GM12878 (cell line): ENCODE measurements around the gene FBXW8. TPM values are rescaled to one million over a fixed set of nuclear protein-coding genes. Genes with fewer than 3 reads are reported as not detected.

Experiments used
- CHD1 ChIP-seq: IDR thresholded peaks from 2 replicates; pipeline ENCODE4 v1.6.1; 2012; ENCODE audit warnings: low read depth, low read length, improper control_type of control experiment
- CHD4 ChIP-seq: fragments of 200-600 bp; sonication (generic); IDR thresholded peaks from 2 replicates; pipeline ENCODE4 v1.6.1; 2016; ENCODE audit warnings: mild to moderate bottlenecking
- CTCF ChIP-seq, 3 experiments: IDR thresholded peaks in 2 of 3; conservative IDR thresholded peaks in 1 of 3; 2 replicates each; pipeline ENCODE4 v1.5.1; 2011; ENCODE audit warnings: low read depth in 3 of 3, low read length in 3 of 3, mild to moderate bottlenecking in 3 of 3, control low read depth in 2 of 3, moderate library complexity in 2 of 3, inconsistent platforms in 1 of 3, mixed read lengths in 1 of 3; ENCODE audit not compliant: control insufficient read depth in 2 of 3, insufficient read depth in 1 of 3; ENCODE audit errors: extremely low read depth in 1 of 3
- E2F4 ChIP-seq: IDR thresholded peaks from 2 replicates; pipeline ENCODE4 v1.6.1; 2012; ENCODE audit warnings: low read depth, low read length, improper control_type of control experiment
- ETV6 ChIP-seq, 2 experiments: fragments of 450-650 bp in 1 of 2; IDR thresholded peaks in 1 of 2; conservative IDR thresholded peaks in 1 of 2; 2 replicates each; pipeline ENCODE4 v1.6.1; 2014; ENCODE audit warnings: antibody characterized with exemption in 1 of 2, borderline replicate concordance in 1 of 2, low read depth in 1 of 2, mild to moderate bottlenecking in 1 of 2, moderate library complexity in 1 of 2
- EZH2 ChIP-seq: IDR thresholded peaks from 2 replicates; pipeline ENCODE4 v1.6.1; 2012; ENCODE audit warnings: low read depth, mild to moderate bottlenecking, control low read depth, inconsistent platforms, low read length, borderline replicate concordance; ENCODE audit not compliant: control insufficient read depth
- IKZF1 ChIP-seq: fragments of 450-650 bp; conservative IDR thresholded peaks from 2 replicates; pipeline ENCODE4 v1.6.1; 2017; ENCODE audit warnings: antibody characterized with exemption, mild to moderate bottlenecking
- IKZF2 ChIP-seq, 2 experiments: fragments of 450-650 bp; IDR thresholded peaks; 2 replicates each; pipeline ENCODE4 v1.6.1; 2017; ENCODE audit warnings: mild to moderate bottlenecking in 2 of 2, moderate library complexity in 2 of 2
- JUND ChIP-seq: IDR thresholded peaks from 2 replicates; pipeline ENCODE4 v1.6.1; 2012; ENCODE audit warnings: low read depth, mild to moderate bottlenecking, low read length, improper control_type of control experiment, moderate library complexity
- MYB ChIP-seq: fragments of 150-350 bp; IDR thresholded peaks from 2 replicates; pipeline ENCODE4 v1.6.1; 2014; ENCODE audit warnings: mild to moderate bottlenecking, low read depth, low read length, borderline replicate concordance
- NRF1 ChIP-seq: conservative IDR thresholded peaks from 2 replicates; pipeline ENCODE4 v1.6.1; 2011; ENCODE audit warnings: mild to moderate bottlenecking, low read depth, low read length, improper control_type of control experiment
- PAX5 ChIP-seq: IDR thresholded peaks from 2 replicates; pipeline ENCODE4 v1.6.1; 2011; ENCODE audit warnings: low read depth, low read length, borderline replicate concordance
- POLR2AphosphoS2 ChIP-seq: IDR thresholded peaks from 2 replicates; pipeline ENCODE4 v1.6.1; 2011; ENCODE audit warnings: low read depth, mild to moderate bottlenecking, low read length, improper control_type of control experiment, moderate library complexity
- RELA ChIP-seq: fragments of 450-650 bp; IDR thresholded peaks from 2 replicates; pipeline ENCODE4 v1.8.0; 2014; ENCODE audit warnings: borderline replicate concordance; ENCODE audit not compliant: partially characterized antibody
- SMC3 ChIP-seq: IDR thresholded peaks from 2 replicates; pipeline ENCODE4 v1.6.1; 2011; ENCODE audit warnings: low read length, improper control_type of control experiment, borderline replicate concordance
- SPI1 ChIP-seq: IDR thresholded peaks from 2 replicates; pipeline ENCODE4 v1.6.1; 2011; ENCODE audit warnings: low read depth, mild to moderate bottlenecking, low read length, moderate library complexity, borderline replicate concordance; ENCODE audit not compliant: insufficient read depth
- STAT1 ChIP-seq: fragments of 450-650 bp; conservative IDR thresholded peaks from 2 replicates; pipeline ENCODE4 v1.6.1; 2014; ENCODE audit warnings: antibody characterized with exemption, mild to moderate bottlenecking
- polyA plus RNA-seq, 11 experiments: library from polyadenylated mRNA; depleted of rRNA in 4 of 11; unstranded in 6 of 11; stranded (reverse) in 5 of 11; fragments of >200 nt; fragmentation: Nextera tagmentation in 4 of 11; fragmentation: Illumina TruSeq in 1 of 11; extraction: Ambion mirVana in 4 of 11; extraction: Trizol in 1 of 11; gene quantifications; 1 replicate in 1 of 11; 2 replicates in 10 of 11; pipeline versions ENCODE4 v1.2.1 to v1.2.3, GENCODE V29; 2011 to 2016; ENCODE audit warnings: inconsistent platforms in 2 of 11, missing spikeins in 2 of 11, low read depth in 1 of 11
- total RNA-seq, 4 experiments: library from RNA; depleted of rRNA in 3 of 4; stranded (reverse); fragments of >200 nt in 3 of 4; fragmentation: Illumina TruSeq in 1 of 4; extraction: Trizol in 1 of 4; gene quantifications; 2 replicates each; pipeline versions ENCODE4 v1.2.1 to v1.2.3, GENCODE V29; 2013 to 2021
- TF ChIP-seq, protein P1 (sequence below): fragments of 450-650 bp; IDR thresholded peaks from 2 replicates; pipeline ENCODE4 v1.6.1; 2016; ENCODE audit warnings: mild to moderate bottlenecking, moderate library complexity, borderline replicate concordance
- TF ChIP-seq, protein P2 (sequence below): fragments of 450-650 bp; conservative IDR thresholded peaks from 2 replicates; pipeline ENCODE4 v1.6.1; 2017; ENCODE audit warnings: mild to moderate bottlenecking, moderate library complexity

Gene FBXW8
- total and polyA plus RNA-seq, 10 of the 15 experiments (the other 5 are each of a cell fraction or from before 2014, with no cell fraction given): 0.49 to 7.5 (median 4.4) TPM

DNA sequence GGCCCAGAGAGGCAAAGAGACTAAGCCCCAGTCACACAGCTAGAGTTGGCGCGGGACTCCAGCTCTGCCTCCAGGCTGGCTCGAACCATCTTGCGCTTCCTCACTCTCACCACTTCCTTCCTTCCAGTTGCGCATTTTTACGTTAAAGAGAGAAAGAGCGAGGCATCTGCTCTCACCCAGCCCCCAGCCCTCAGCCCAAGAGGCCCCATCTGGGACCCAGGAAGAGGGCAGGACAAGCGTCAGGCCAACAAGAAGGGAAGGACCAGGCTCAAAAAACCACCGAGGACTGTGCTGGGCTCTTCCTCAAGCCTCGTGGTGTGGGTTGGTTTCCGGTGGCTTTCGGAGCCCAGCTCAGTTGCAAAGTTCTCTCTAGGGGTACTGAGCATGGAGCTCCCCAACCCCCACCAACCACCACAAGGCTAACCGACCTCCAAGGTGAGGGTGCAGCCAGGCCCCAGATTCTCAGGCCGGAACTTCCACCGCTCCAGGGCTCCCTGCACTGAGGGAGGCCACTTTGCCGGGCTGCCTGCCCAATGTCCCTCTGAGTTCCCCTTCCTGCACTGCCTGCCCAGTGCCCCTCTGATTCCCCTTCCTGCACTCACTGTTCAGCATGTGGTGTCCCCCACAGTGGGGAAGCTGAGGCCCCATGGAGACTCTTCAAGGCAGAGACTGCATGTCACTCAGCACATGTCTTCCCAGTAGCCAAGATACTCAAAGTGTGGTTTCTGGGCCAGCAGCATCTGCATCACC is 152.6 kb downstream of the FBXW8 start (continued):
- no peak for TF ChIP-seq MYB
- TF ChIP-seq CTCF (IDR thresholded peaks at IDR 0.05 in 2 of 3, conservative IDR thresholded peaks at IDR 0.05 in 1 of 3; ENCODE audit: control insufficient read depth in 2 of 3, extremely low read depth in 1 of 3, insufficient read depth in 1 of 3, low read depth in 3 of 3, low read length in 3 of 3): no peak
- 0 out of 4 replicates have a peak, but pooled peaks of 1 of the 2 experiments have one; percentile 21 for TF ChIP-seq IKZF2 (IDR thresholded peaks at IDR 0.05)
- TF ChIP-seq PAX5: 0 out of 2 replicates have a peak, but pooled peaks have one; percentile 9
- TF ChIP-seq SPI1: peak; percentile 51; the same call in 1 of the 2 replicates
- TF ChIP-seq, protein P1, sequence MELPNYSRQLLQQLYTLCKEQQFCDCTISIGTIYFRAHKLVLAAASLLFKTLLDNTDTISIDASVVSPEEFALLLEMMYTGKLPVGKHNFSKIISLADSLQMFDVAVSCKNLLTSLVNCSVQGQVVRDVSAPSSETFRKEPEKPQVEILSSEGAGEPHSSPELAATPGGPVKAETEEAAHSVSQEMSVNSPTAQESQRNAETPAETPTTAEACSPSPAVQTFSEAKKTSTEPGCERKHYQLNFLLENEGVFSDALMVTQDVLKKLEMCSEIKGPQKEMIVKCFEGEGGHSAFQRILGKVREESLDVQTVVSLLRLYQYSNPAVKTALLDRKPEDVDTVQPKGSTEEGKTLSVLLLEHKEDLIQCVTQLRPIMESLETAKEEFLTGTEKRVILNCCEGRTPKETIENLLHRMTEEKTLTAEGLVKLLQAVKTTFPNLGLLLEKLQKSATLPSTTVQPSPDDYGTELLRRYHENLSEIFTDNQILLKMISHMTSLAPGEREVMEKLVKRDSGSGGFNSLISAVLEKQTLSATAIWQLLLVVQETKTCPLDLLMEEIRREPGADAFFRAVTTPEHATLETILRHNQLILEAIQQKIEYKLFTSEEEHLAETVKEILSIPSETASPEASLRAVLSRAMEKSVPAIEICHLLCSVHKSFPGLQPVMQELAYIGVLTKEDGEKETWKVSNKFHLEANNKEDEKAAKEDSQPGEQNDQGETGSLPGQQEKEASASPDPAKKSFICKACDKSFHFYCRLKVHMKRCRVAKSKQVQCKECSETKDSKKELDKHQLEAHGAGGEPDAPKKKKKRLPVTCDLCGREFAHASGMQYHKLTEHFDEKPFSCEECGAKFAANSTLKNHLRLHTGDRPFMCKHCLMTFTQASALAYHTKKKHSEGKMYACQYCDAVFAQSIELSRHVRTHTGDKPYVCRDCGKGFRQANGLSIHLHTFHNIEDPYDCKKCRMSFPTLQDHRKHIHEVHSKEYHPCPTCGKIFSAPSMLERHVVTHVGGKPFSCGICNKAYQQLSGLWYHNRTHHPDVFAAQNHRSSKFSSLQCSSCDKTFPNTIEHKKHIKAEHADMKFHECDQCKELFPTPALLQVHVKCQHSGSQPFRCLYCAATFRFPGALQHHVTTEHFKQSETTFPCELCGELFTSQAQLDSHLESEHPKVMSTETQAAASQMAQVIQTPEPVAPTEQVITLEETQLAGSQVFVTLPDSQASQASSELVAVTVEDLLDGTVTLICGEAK: no peak
- no peak for TF ChIP-seq POLR2AphosphoS2
- TF ChIP-seq CHD4: no peak
- peak in 1 of 2 experiments; percentile 54; a peak in 1 of 4 replicates for TF ChIP-seq ETV6 (conservative IDR thresholded peaks at IDR 0.05 in 1 of 2, IDR thresholded peaks at IDR 0.05 in 1 of 2; ENCODE audit: borderline replicate concordance in 1 of 2, low read depth in 1 of 2)
- TF ChIP-seq JUND: no peak
- 0 out of 2 replicates have a peak, but pooled peaks have one; percentile 3 for TF ChIP-seq SMC3
- TF ChIP-seq EZH2: no peak
- TF ChIP-seq STAT1: no peak
- 0 out of 2 replicates have a peak, but pooled peaks have one; percentile 14 for TF ChIP-seq IKZF1
- no peak for TF ChIP-seq CHD1
- TF ChIP-seq E2F4: no peak
- TF ChIP-seq NRF1: no peak
- TF ChIP-seq, protein P2, sequence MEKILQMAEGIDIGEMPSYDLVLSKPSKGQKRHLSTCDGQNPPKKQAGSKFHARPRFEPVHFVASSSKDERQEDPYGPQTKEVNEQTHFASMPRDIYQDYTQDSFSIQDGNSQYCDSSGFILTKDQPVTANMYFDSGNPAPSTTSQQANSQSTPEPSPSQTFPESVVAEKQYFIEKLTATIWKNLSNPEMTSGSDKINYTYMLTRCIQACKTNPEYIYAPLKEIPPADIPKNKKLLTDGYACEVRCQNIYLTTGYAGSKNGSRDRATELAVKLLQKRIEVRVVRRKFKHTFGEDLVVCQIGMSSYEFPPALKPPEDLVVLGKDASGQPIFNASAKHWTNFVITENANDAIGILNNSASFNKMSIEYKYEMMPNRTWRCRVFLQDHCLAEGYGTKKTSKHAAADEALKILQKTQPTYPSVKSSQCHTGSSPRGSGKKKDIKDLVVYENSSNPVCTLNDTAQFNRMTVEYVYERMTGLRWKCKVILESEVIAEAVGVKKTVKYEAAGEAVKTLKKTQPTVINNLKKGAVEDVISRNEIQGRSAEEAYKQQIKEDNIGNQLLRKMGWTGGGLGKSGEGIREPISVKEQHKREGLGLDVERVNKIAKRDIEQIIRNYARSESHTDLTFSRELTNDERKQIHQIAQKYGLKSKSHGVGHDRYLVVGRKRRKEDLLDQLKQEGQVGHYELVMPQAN: no peak
- TF ChIP-seq RELA: no peak
